Spleen (tissue), 11 donors: ENCODE data around the gene ST6GALNAC4. TPM values are rescaled to one million over a fixed set of nuclear protein-coding genes. Genes with fewer than 3 reads are reported as not detected.
A peak's percentile ranks its signal among the peaks of the same experiment; 100 is the strongest.

Experiments
- DNase-seq: peaks from one replicate; pipeline ENCODE4 v3.0.0-alpha.2; 2020
- H3K27ac ChIP-seq, 8 donors: fragments of 200-600 bp; sonication (generic) in 7 of 8; 1 replicate in 4 of 8; 2 replicates in 4 of 8; pipeline versions ENCODE4 v1.5.0 to v1.8.0; 2016 to 2021; ENCODE audit warnings: inconsistent platforms in 4 of 8, mild to moderate bottlenecking in 4 of 8, moderate library complexity in 1 of 8
- H3K27me3 ChIP-seq, 7 donors: fragments of 200-600 bp; sonication (generic) in 6 of 7; replicated peaks in 1 of 7; 1 replicate in 4 of 7; 2 replicates in 3 of 7; pipeline versions ENCODE4 v1.5.0 to v1.8.0; 2016 to 2021; ENCODE audit warnings: inconsistent platforms in 3 of 7, mild to moderate bottlenecking in 1 of 7
- H3K36me3 ChIP-seq, 6 donors: fragments of 200-600 bp; sonication (generic) in 5 of 6; 1 replicate in 4 of 6; 2 replicates in 2 of 6; pipeline versions ENCODE4 v1.5.0 to v1.8.0; 2016 to 2021; ENCODE audit warnings: inconsistent platforms in 2 of 6
- H3K4me1 ChIP-seq, 6 donors: fragments of 200-600 bp; sonication (generic) in 5 of 6; 1 replicate in 3 of 6; 2 replicates in 3 of 6; pipeline versions ENCODE4 v1.5.0 to v1.8.0; 2016 to 2021; ENCODE audit warnings: inconsistent platforms in 3 of 6
- H3K4me3 ChIP-seq, 8 donors: fragments of 200-600 bp; sonication (generic) in 7 of 8; 1 replicate in 4 of 8; 2 replicates in 4 of 8; pipeline versions ENCODE4 v1.5.0 to v1.8.0; 2016 to 2021; ENCODE audit warnings: inconsistent platforms in 4 of 8, mild to moderate bottlenecking in 4 of 8, moderate library complexity in 2 of 8
- H3K9me3 ChIP-seq, 8 donors: fragments of 200-600 bp; sonication (generic) in 7 of 8; 1 replicate in 4 of 8; 2 replicates in 4 of 8; pipeline versions ENCODE4 v1.5.0 to v1.8.0; 2016 to 2021; ENCODE audit warnings: inconsistent platforms in 4 of 8
- POLR2A ChIP-seq, 3 donors: fragments of 450-650 bp; IDR thresholded peaks; one replicate each; pipeline ENCODE4 v1.5.1; 2017; ENCODE audit warnings: antibody characterized with exemption in 3 of 3, mild to moderate bottlenecking in 1 of 3
- POLR2AphosphoS5 ChIP-seq, 3 donors: sonication (generic); formaldehyde crosslinking; IDR thresholded peaks; one replicate each; pipeline ENCODE4 v1.5.1; 2017; ENCODE audit warnings: antibody characterized with exemption in 3 of 3
- WGBS, 5 donors: extraction: QIAGEN DNeasy Blood & Tissue Kit in 3 of 5; methylation state at CpG; one replicate each; pipeline versions ENCODE4 v1.1.5 to v1.1.7; 2013 to 2018; 5-methylcytosine and 5-hydroxymethylcytosine counted together
- intact Hi-C: fragments of 100-400 bp; cut with DNase I; formaldehyde crosslinking; loops from one replicate; pipeline ENCODE4 v1.15.0; 2023; ENCODE audit warnings: low total_unique reads
- polyA plus RNA-seq, 3 donors: library from polyadenylated mRNA; stranded (reverse); fragments of 200-250 nt; gene quantifications; one replicate each; pipeline ENCODE4 v1.2.1, GENCODE V29; 2013
- total RNA-seq, 7 donors: library from RNA; depleted of rRNA in 3 of 7; stranded (reverse); fragments of >200 nt in 3 of 7; fragmentation: NEBNext Ultra II Directional in 4 of 7; extraction: Animal tissue kit (Norgen Biotek cat#: 25700) in 4 of 7; gene quantifications; one replicate each; pipeline versions ENCODE4 v1.1.0 to v1.2.1, GENCODE V29; 2016 to 2021
- TF ChIP-seq, protein P1 (sequence below), 11 experiments: fragments of 200-600 bp in 7 of 11; fragments of 450-650 bp in 4 of 11; sonication (generic) in 4 of 11; IDR thresholded peaks in 8 of 11; conservative IDR thresholded peaks in 3 of 11; 1 replicate in 7 of 11; 2 replicates in 4 of 11; pipeline versions ENCODE4 v1.4.0 to v1.8.0; 2016 to 2021; ENCODE audit warnings: antibody characterized with exemption in 11 of 11, inconsistent platforms in 4 of 11, mild to moderate bottlenecking in 1 of 11
- donor health status: healthy with polysubstance abuse.
- donor health status: DM: no; HTN: no; CAD: no; lungs with moderate emphysema.
- donor health status: DM: no; HTN: no; CAD: no.
- donor health status: Bipolar disorder and iron deficiency.
- donor health status: healthy.
- donor health status: DM: no; HTN: no; CAD: no.
- donor health status: DM: yes; HTN: yes; CAD: no.

The ST6GALNAC4 gene
- total and polyA plus RNA-seq, 10 donors, result 16.0 to 92.8 (median 59.3) TPM

DNA sequence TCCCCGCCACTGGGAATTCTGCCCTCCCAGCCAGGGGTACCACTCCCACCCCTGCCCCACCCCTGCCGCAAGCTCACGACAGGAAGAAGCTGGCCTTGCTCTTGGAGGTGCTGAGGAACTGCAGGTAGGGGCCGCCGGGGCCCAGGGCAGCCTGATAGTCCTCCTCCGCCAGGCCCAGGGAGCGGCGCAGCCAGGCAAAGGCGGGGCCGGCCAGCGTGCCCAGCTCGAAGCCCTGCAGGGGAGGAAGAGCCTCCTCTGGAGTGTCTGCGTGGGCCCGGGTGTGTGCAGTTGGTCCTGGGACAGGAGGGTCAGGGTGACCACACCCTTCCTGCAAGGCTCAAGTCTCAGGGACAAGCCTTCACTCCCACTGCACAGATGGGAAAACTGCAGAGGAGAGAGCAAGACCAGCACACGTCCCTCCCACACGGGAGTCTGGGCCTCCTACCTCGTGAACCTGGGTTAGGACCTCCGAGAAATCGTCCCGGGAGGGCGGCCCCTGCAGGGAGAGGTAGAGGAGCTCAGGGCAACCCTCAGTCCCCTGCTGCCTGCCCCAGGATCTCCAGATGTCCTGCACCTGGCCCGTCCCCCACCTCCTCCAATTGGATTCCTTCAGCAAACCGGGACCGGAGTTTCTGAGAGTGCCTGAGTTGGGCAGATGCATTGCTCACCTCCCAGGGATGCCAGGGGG is 11.3 kb upstream of the ST6GALNAC4 start:
- WGBS, 5 donors, result 26 to 47% (median 29%) methylated on average over 11 to 24 of the region's 24 CpGs
- Histone ChIP-seq H3K4me1 (peaks cover 29 to 67% (median 45%) of the 10 kb centered on the region in 6 donors), H3K9me3 (no peaks in the 10 kb centered on the region), H3K4me3 (peak overlapping the region in 4 of 8 donors; percentile 24 to 70 (median 37)), H3K27ac (no peak overlapping the region), H3K27me3 (peaks cover 0 to 70% (median 16%) of the 10 kb centered on the region in 7 donors), H3K36me3 (no peaks in the 10 kb centered on the region)
- intact Hi-C loops, result no loop called here
- TF ChIP-seq POLR2A (IDR thresholded peaks at IDR 0.05) (no peak), POLR2AphosphoS5 (IDR thresholded peaks at IDR 0.05) (peak in 1 of 3 donors; percentile 38)
- TF ChIP-seq, protein P1, sequence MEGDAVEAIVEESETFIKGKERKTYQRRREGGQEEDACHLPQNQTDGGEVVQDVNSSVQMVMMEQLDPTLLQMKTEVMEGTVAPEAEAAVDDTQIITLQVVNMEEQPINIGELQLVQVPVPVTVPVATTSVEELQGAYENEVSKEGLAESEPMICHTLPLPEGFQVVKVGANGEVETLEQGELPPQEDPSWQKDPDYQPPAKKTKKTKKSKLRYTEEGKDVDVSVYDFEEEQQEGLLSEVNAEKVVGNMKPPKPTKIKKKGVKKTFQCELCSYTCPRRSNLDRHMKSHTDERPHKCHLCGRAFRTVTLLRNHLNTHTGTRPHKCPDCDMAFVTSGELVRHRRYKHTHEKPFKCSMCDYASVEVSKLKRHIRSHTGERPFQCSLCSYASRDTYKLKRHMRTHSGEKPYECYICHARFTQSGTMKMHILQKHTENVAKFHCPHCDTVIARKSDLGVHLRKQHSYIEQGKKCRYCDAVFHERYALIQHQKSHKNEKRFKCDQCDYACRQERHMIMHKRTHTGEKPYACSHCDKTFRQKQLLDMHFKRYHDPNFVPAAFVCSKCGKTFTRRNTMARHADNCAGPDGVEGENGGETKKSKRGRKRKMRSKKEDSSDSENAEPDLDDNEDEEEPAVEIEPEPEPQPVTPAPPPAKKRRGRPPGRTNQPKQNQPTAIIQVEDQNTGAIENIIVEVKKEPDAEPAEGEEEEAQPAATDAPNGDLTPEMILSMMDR (IDR thresholded peaks at IDR 0.05 in 8 of 11, conservative IDR thresholded peaks at IDR 0.05 in 3 of 11), result no peak
- DNase-seq, result no peak

GRCh38 chr9:127927201-127927987 is 10.6 kb upstream of the ST6GALNAC4 start:
- Histone ChIP-seq H3K4me3 (peak overlapping the region in 6 of 8 donors; percentile 24 to 70 (median 36)), H3K27ac (no peak overlapping the region), H3K36me3 (no peaks in the 10 kb centered on the region), H3K27me3 (peaks cover 0 to 74% (median 16%) of the 10 kb centered on the region in 7 donors), H3K4me1 (peaks cover 29 to 65% (median 45%) of the 10 kb centered on the region in 6 donors), H3K9me3 (no peaks in the 10 kb centered on the region)
- WGBS, 5 donors, result 4 to 9% (median 4%) methylated on average over 30 to 56 of the region's 56 CpGs
- TF ChIP-seq POLR2AphosphoS5 (IDR thresholded peaks at IDR 0.05), result no peak
- TF ChIP-seq, protein P1 (IDR thresholded peaks at IDR 0.05 in 8 of 11, conservative IDR thresholded peaks at IDR 0.05 in 3 of 11), result no peak
- TF ChIP-seq POLR2A (IDR thresholded peaks at IDR 0.05), result no peak
- intact Hi-C loops, result no loop called here
- DNase-seq, result no peak

GRCh38 chr9:127926906-127927200 is 10.0 kb upstream of the ST6GALNAC4 start:
- Histone ChIP-seq H3K27ac (no peak overlapping the region), H3K36me3 (no peaks in the 10 kb centered on the region), H3K4me3 (peak overlapping the region in 6 of 8 donors; percentile 24 to 70 (median 36)), H3K27me3 (peaks cover 0 to 80% (median 16%) of the 10 kb centered on the region in 7 donors), H3K4me1 (peaks cover 30 to 67% (median 46%) of the 10 kb centered on the region in 6 donors), H3K9me3 (no peaks in the 10 kb centered on the region)
- intact Hi-C loops, result no loop called here
- WGBS, 5 donors, result 8 to 11% (median 10%) methylated on average over 19 of the region's 19 CpGs
- DNase-seq, result no peak
- TF ChIP-seq POLR2A (IDR thresholded peaks at IDR 0.05), result no peak
- TF ChIP-seq POLR2AphosphoS5 (IDR thresholded peaks at IDR 0.05), result peak in 1 of 3 donors; percentile 21

DNA sequence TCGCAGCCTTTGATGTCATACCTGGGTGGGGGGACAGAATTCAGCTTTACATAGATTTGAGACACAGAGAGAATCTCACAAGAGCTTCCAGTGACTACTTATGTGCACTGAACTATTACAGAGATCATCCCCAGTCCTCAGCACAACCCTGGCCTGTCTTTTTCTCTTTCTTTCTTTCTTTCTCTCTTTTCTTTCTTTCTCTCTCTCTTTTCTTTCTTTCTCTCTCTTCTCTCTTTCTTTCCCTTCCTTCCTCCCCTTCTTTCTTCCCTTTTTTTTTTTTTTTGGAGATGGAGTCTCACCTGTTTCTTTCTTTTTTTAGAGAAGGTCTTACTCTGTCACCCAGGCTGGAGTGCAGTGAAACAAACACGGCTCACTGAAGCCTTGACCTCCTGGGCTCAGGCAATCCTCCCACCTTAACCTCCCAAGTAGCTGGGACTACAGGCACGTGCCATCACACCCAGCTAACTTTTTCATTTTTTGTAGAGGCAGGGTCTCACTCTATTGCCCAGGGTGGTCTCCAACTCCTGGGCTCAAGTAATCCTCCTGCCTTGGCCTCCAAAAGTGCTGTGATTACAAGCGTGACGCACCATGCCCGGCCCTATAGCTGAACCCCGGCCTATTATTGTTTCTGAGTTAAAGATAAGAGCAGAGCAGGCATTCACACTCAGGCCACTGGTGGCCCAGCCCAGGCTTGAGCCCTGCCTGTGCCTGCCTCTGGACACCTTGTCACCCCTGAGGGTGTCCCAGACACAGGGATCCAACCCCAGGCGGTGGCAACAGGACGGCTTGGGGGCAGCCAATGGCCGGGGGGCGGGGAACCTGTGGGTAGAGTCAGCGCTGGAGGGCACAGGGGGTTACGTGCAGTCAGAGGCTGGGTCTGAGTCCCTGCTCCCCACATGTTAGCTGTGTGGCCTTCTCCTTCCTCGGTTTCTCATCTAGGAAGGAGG is 9.4 kb upstream of the ST6GALNAC4 start:
- TF ChIP-seq POLR2AphosphoS5 (IDR thresholded peaks at IDR 0.05), result no peak
- H3K27me3 ChIP-seq, result peaks cover 0 to 82% (median 16%) of the 10 kb centered on the region in 7 donors
- no peaks in the 10 kb centered on the region for H3K36me3 ChIP-seq
- no peak for DNase-seq
- peaks cover 33 to 67% (median 46%) of the 10 kb centered on the region in 6 donors for H3K4me1 ChIP-seq
- H3K9me3 ChIP-seq, result no peaks in the 10 kb centered on the region
- 73 to 80% (median 78%) methylated on average over 9 to 14 of the region's 14 CpGs for WGBS, 5 donors
- intact Hi-C loops, result no loop called here
- peak overlapping the region in 1 of 8 donors; percentile 70 for H3K4me3 ChIP-seq
- no peak overlapping the region for H3K27ac ChIP-seq
